HUES64 (cell line): ENCODE measurements around the gene CFAP97D2.
"Not testable (repeated sequence)": the region's sequence is repeated elsewhere in the genome, so short reads cannot be mapped to it uniquely, and the experiment has no call there.

ENCODE experiments used
- H3K27ac ChIP-seq: 2 replicates; pipeline ENCODE4 v1.7.0; 2013; ENCODE audit warnings: low read depth, low read length, inconsistent platforms
- H3K27me3 ChIP-seq: 2 replicates; pipeline ENCODE4 v1.6.1; 2013; ENCODE audit warnings: mild to moderate bottlenecking, low read length; ENCODE audit not compliant: insufficient read depth
- H3K36me3 ChIP-seq: 2 replicates; pipeline ENCODE4 v1.6.1; 2013; ENCODE audit warnings: mild to moderate bottlenecking, low read length; ENCODE audit not compliant: insufficient read depth
- H3K4me1 ChIP-seq: 2 replicates; pipeline ENCODE4 v1.6.1; 2013; ENCODE audit warnings: mild to moderate bottlenecking, low read length, moderate library complexity; ENCODE audit not compliant: insufficient read depth
- H3K4me3 ChIP-seq: 2 replicates; pipeline ENCODE4 v1.5.1; 2013; ENCODE audit warnings: mild to moderate bottlenecking, low read length, moderate library complexity
- H3K9ac ChIP-seq: 2 replicates; pipeline ENCODE4 v1.6.1; 2013; ENCODE audit warnings: mild to moderate bottlenecking, low read depth, low read length
- H3K9me3 ChIP-seq: 2 replicates; pipeline ENCODE4 v1.6.1; 2013; ENCODE audit warnings: low read depth, low read length; ENCODE audit not compliant: insufficient read depth
- WGBS: fragments of 150-250, 120-280 bp; methylation state at CpG from one replicate; pipeline ENCODE4 v1.1.7; 2013; ENCODE audit warnings: missing lambda C conversion rate; 5-methylcytosine and 5-hydroxymethylcytosine counted together

Gene CFAP97D2

DNA sequence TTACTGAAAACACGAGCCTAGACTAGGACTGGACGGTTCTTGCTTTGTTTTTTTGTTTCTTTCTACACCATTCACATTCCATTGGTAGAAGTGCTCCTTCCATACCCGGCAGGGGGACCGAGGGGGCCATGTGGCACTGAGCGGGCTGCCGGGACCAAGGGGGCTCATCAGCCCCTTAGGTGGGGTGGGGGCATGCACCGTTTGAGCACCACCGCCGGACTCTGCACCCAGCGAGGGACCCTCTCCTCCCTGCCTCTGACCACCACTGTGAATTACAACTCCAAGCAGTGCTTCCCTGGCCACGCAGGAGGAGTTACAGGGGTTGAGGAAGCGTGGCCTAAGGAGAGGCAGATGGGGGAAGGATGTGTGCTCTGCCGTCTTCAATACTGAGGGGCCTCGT is 15.0 kb upstream of the CFAP97D2 start:
- no peak overlapping the region for H3K9ac ChIP-seq
- H3K27me3 ChIP-seq: no peaks in the 10 kb centered on the region; the same call in 1 of the 2 replicates
- H3K27ac ChIP-seq: no peak overlapping the region
- no peak overlapping the region for H3K4me3 ChIP-seq
- H3K36me3 ChIP-seq: no peaks in the 10 kb centered on the region
- H3K9me3 ChIP-seq: no peaks in the 10 kb centered on the region
- 91% methylated on average over 13 of the region's 14 CpGs for WGBS
- no peaks in the 10 kb centered on the region for H3K4me1 ChIP-seq

DNA sequence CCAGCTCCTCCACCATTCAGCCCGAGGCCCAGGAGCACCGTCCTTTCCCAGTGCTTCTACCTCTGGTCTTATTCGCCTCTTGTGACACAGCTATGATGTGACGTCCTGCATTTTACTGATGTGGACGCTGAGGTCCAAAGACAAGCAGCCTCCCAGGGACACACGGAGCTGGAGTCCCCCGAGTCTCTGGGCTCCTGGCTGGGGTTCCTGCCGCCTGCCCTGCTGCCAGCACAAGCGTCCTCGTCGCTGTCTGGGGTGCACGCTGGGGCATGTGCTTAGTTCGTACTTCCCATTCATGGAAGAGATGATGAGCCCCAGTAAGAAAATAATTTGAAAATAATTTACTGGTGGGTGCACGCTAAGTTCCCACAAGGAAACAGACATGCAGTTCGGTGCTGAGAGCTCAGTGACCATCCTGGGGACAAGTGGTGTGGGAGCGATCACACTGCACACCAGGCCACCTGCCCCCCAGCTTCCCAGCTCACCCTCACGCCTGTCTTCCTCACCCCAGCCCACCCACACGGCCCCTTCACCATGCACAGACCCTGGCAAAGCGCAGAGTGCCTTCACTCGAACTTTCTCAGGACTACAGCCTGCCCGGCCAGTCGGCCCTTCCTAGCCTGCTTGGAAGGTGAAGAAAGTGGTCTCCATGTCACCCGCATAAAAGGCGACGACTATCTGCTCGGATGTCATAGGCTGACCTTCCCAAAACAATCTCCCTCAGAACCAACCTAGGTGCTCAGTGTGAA is 14.2 kb upstream of the CFAP97D2 start:
- Histone ChIP-seq H3K36me3 (no peaks in the 10 kb centered on the region), H3K27me3 (no peaks in the 10 kb centered on the region; the same call in 1 of the 2 replicates), H3K4me3 (no peak overlapping the region), H3K27ac (no peak overlapping the region), H3K9me3 (no peaks in the 10 kb centered on the region), H3K9ac (no peak overlapping the region), H3K4me1 (no peaks in the 10 kb centered on the region)
- 91% methylated on average over 26 of the region's 26 CpGs for WGBS

DNA sequence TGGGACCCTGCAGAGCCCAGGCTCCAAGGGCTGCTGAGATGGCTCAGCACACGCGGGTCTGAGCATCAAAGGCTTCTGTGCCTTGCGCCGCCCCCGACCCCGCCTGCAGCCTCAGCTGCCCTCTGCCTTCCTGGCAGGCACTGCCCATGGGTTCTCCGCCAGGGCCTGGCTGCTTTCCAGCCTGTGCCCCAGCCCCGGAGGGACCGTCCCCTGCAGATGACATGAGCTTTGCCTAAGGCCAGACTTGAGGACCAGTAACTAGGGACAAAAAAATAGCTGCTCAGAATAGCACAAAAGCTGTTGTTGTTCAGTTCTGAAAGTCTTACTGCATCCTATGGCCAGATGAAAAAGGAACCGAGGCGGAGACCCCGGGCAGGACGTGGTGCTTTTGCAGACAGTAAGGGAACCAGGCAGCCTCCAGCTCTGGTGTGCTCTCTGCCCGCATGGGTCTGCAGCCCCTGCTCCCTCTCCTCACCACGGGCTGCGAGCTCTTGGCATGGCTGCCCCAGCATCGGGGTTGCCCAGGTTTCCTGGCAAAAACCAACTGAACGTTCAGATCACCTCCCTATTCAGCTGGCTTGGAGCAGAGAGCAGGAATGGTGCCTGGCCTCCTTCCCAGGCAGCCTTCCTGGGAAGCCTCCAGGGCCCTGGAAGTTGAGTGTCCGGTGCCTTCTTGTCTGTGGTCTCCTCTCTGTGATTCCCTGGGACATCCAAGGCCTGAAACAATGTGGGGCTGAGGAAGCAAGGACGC is 12.5 kb upstream of the CFAP97D2 start:
- H3K9ac ChIP-seq: no peak overlapping the region
- no peaks in the 10 kb centered on the region for H3K9me3 ChIP-seq
- no peaks in the 10 kb centered on the region for H3K4me1 ChIP-seq
- H3K4me3 ChIP-seq: no peak overlapping the region
- 92% methylated on average over 20 of the region's 20 CpGs for WGBS
- no peaks in the 10 kb centered on the region for H3K27me3 ChIP-seq
- no peaks in the 10 kb centered on the region for H3K36me3 ChIP-seq
- H3K27ac ChIP-seq: no peak overlapping the region

DNA sequence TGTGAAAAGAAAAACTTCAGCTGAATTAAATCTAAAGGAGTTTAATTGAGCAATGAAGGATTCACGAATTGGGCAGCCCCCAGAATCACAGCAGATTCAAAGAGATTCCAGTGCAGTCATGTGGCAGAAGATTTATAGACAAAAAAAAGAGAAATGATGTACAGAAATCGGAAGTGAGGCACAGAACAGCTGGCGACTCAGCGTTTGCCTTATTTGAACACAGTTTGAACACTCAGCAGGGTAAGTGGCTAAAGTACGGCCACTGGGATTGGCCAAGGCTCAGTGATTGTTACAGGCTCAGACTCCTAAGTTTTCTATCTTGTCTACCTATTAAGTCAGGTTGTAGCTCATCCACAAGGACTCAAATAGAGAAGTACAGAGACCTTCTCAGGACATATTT is 11.6 kb upstream of the CFAP97D2 start:
- H3K9me3 ChIP-seq: no peaks in the 10 kb centered on the region
- no peak overlapping the region for H3K4me3 ChIP-seq
- H3K4me1 ChIP-seq: no peaks in the 10 kb centered on the region
- WGBS: 92% methylated on average over 5 of the region's 5 CpGs
- no peak overlapping the region for H3K27ac ChIP-seq
- no peaks in the 10 kb centered on the region for H3K27me3 ChIP-seq
- H3K36me3 ChIP-seq: no peaks in the 10 kb centered on the region
- no peak overlapping the region for H3K9ac ChIP-seq

DNA sequence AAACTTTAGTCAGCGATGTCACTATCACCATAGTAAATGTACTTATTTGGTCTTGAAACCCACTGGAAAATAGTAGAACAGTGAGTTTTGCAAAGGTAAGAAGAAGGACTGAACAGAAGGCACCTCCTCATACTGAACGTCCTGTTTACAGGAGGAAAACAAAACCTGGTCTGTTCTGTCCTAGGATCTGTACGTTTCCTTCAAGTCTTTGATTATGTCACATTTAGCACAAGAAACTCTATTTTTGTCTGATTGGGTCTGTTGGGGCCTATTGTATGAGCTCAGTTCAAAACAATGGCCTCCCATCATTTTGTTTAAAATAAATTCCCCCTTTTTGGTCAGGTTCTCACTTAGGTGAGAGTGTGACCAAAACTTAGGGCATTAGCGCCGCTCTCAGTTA is 11.2 kb upstream of the CFAP97D2 start:
- Histone ChIP-seq H3K9me3 (peaks cover 3% of the 10 kb centered on the region; the same call in 1 of the 2 replicates), H3K9ac (no peak overlapping the region), H3K4me1 (no peaks in the 10 kb centered on the region), H3K4me3 (no peak overlapping the region), H3K27me3 (no peaks in the 10 kb centered on the region), H3K36me3 (no peaks in the 10 kb centered on the region), H3K27ac (no peak overlapping the region)
- 90% methylated on average over 4 of the region's 5 CpGs for WGBS

DNA sequence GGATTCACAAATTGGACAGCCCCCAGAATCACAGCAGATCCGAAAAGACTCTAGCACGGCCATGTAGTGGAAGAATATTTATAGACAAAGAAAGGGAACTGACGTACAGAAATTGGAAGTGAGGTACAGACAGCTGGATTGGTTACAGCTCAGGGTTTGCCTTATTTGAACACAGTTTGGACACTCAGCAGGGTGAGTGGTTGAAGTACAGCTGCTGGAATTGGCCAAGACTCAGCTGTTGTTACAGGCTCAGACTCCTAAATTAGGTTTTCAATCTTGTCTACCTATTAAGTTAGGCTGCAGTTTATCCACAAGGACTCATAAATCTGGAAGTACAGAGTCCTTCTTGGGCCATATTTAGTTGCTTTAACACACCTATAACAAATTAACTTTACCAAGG is 5.8 kb upstream of the CFAP97D2 start:
- Histone ChIP-seq H3K4me3 (no peak overlapping the region), H3K9ac (no peak overlapping the region), H3K27ac (no peak overlapping the region), H3K27me3 (no peaks in the 10 kb centered on the region), H3K4me1 (no peaks in the 10 kb centered on the region), H3K9me3 (peaks cover 3% of the 10 kb centered on the region; the same call in 1 of the 2 replicates), H3K36me3 (no peaks in the 10 kb centered on the region)
- 95% methylated on average over 3 of the region's 3 CpGs for WGBS

DNA sequence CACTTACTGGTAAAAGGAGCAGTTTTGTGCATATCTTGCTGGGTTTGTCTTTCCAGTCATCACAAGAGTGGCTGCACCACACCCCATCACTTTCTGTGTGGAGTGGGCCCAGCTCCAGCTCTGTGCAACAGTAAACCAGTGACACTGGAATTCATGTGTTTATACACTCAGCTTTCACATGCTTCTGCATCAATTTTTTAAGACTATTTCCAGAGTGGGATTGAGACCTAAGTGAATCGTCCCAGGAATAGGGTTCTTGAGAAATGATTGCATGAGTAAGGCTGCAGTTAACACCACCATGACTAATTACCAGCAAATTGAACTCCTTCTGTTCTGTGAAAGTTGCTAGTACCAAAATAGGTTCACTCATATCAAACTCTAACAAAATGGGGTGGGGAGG is 5.3 kb upstream of the CFAP97D2 start:
- Histone ChIP-seq H3K4me1 (no peaks in the 10 kb centered on the region), H3K9me3 (peaks cover 3% of the 10 kb centered on the region; the same call in 1 of the 2 replicates), H3K27ac (no peak overlapping the region), H3K27me3 (no peaks in the 10 kb centered on the region), H3K36me3 (no peaks in the 10 kb centered on the region), H3K4me3 (no peak overlapping the region), H3K9ac (no peak overlapping the region)
- WGBS: 100% methylated on average over 1 of the region's 1 CpG

DNA sequence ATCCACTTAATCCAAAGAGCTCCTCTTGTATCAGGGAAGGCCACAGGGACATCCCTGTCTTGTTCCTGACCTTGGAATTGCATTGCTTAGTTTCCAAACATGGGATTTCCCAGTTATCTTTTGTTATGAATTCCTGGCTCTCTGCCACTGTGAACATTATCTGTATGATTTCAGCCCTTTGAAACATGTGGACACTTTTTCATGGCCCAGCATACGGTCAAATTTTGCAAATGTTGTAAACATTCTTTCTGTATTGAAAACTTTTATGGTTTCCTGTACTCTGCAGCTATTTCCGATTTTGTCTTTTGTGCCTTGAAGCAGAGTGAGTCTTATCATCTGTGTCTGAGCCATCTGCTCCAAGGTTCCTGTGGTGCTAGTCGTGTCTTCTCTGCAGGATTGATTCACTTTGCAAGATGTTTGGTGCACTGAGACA is 4.5 kb upstream of the CFAP97D2 start:
- H3K27ac ChIP-seq: no peak overlapping the region
- peaks cover 3% of the 10 kb centered on the region; the same call in 1 of the 2 replicates for H3K9me3 ChIP-seq
- H3K9ac ChIP-seq: no peak overlapping the region
- no peak overlapping the region for H3K4me3 ChIP-seq
- H3K4me1 ChIP-seq: no peaks in the 10 kb centered on the region
- WGBS: 87% methylated on average over 3 of the region's 3 CpGs
- no peaks in the 10 kb centered on the region for H3K36me3 ChIP-seq
- H3K27me3 ChIP-seq: no peaks in the 10 kb centered on the region

DNA sequence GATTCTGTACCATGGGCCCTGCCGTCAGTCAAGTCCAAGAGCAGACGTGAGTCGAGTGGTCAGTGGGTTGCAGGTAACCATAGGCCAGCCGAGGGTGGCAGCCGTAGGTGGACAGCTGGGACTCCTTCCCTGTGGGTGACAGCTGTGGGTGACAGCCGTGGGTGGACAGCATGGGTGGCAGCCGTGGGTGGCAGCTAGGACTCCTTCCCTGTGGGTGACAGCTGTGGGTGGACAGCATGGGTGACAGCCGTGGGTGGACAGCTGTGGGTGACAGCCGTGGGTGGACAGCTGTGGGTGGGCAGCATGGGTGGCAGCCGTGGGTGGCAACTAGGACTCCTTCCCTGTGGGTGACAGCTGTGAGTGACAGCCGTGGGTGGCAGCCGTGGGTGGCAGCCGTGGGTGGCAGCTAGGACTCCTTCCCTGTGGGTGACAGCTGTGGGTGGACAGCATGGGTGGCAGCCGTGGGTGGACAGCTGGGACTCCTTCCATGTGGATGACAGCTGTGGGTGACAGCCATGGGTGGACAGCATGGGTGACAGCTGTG is 2.6 kb upstream of the CFAP97D2 start:
- not testable (repeated sequence) for H3K9ac ChIP-seq, H3K4me3 ChIP-seq, H3K36me3 ChIP-seq, H3K4me1 ChIP-seq, H3K27ac ChIP-seq, H3K9me3 ChIP-seq, H3K27me3 ChIP-seq
- 92% methylated on average over 13 of the region's 14 CpGs for WGBS

DNA sequence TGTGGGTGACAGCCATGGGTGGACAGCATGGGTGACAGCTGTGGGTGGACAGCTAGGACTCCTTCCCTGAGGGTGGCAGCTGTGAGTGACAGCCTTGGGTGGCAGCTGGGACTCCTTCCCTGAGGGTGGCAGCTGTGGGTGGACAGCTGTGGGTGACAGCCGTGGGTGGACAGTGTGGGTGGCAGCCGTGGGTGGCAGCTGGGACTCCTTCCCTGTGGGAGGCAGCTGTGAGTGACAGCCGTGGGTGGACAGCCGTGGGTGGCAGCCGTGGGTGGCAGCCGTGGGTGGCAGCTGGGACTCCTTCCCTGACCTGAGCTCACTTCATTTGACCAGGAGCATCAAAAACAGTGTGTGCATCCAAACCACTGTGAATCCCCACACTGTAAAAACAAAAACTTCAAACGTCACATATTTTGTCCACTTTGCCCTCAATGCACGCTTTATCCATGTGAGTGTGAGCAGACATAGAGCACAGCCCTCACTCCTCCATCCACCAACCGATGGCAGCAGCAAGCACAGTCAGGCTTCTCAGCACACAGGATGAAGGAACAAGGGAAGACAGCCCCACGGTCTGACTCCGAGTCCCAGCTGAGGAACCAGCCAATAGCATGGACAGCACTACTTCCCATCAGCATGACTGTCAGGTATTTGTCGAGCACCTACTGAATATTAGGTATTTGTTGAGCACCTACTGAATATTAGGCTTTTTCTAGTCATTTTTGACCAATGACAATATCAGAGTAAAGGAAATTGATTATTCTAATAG is 1.6 kb upstream of the CFAP97D2 start:
- H3K27ac ChIP-seq: no peak overlapping the region
- no peaks in the 10 kb centered on the region for H3K4me1 ChIP-seq
- no peak overlapping the region for H3K9ac ChIP-seq
- no peak overlapping the region for H3K4me3 ChIP-seq
- peaks cover 3% of the 10 kb centered on the region; the same call in 1 of the 2 replicates for H3K9me3 ChIP-seq
- no peaks in the 10 kb centered on the region for H3K27me3 ChIP-seq
- WGBS: 85% methylated on average over 12 of the region's 12 CpGs
- H3K36me3 ChIP-seq: no peaks in the 10 kb centered on the region
